BE2C (cell line): ENCODE results near the gene METTL6.

Experiments
- DNase-seq: peaks from one replicate; pipeline ENCODE4 v3.0.0-alpha.2; 2020
- H3K27me3 ChIP-seq: fragments of 250-450 bp; sonication (Bioruptor Pico); 2 replicates; pipeline ENCODE4 v1.5.1; 2020; ENCODE audit warnings: mild to moderate bottlenecking
- H3K36me3 ChIP-seq: fragments of 250-450 bp; sonication (Bioruptor Pico); 2 replicates; pipeline ENCODE4 v1.5.1; 2020; ENCODE audit warnings: mild to moderate bottlenecking
- H3K4me1 ChIP-seq: fragments of 250-450 bp; sonication (Bioruptor Pico); 2 replicates; pipeline ENCODE4 v1.5.1; 2020
- H3K4me3 ChIP-seq: 2 replicates; pipeline ENCODE4 v1.5.1; 2011; ENCODE audit warnings: low read depth, low read length
- H3K9me3 ChIP-seq: fragments of 250-450 bp; sonication (Bioruptor Pico); 2 replicates; pipeline ENCODE4 v1.5.1; 2020
- TF ChIP-seq, protein P1 (sequence below): IDR thresholded peaks from 2 replicates; pipeline ENCODE4 v1.5.1; 2012; ENCODE audit warnings: mild to moderate bottlenecking, low read depth, low read length

METTL6 gene

DNA sequence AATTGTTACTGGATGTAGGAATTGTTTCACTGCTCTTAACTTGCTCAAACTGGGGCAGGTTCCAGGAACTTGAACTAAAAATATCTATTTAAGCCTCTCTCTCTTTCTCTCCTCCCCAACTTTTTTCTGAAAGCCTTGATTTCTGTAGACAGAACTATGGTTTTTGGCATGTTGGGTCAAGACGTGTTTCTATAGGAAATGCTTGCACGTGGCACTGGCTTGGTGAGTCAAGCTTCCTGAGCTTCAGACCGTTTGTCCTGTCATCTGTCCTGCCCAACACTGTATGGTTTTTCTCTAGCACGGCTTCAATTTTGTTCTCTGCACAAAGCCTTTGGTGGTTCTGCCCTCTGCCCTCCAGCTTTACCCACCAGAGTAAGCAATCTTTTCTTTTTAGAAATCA lies 13.5 kb upstream of the METTL6 start:
- H3K4me1 ChIP-seq, result no peaks in the 10 kb centered on the region
- no peaks in the 10 kb centered on the region for H3K9me3 ChIP-seq
- peaks cover 14% of the 10 kb centered on the region for H3K36me3 ChIP-seq
- no peak overlapping the region for H3K4me3 ChIP-seq
- no peak for DNase-seq
- H3K27me3 ChIP-seq, result no peaks in the 10 kb centered on the region
- TF ChIP-seq, protein P1, sequence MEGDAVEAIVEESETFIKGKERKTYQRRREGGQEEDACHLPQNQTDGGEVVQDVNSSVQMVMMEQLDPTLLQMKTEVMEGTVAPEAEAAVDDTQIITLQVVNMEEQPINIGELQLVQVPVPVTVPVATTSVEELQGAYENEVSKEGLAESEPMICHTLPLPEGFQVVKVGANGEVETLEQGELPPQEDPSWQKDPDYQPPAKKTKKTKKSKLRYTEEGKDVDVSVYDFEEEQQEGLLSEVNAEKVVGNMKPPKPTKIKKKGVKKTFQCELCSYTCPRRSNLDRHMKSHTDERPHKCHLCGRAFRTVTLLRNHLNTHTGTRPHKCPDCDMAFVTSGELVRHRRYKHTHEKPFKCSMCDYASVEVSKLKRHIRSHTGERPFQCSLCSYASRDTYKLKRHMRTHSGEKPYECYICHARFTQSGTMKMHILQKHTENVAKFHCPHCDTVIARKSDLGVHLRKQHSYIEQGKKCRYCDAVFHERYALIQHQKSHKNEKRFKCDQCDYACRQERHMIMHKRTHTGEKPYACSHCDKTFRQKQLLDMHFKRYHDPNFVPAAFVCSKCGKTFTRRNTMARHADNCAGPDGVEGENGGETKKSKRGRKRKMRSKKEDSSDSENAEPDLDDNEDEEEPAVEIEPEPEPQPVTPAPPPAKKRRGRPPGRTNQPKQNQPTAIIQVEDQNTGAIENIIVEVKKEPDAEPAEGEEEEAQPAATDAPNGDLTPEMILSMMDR, result no peak

DNA sequence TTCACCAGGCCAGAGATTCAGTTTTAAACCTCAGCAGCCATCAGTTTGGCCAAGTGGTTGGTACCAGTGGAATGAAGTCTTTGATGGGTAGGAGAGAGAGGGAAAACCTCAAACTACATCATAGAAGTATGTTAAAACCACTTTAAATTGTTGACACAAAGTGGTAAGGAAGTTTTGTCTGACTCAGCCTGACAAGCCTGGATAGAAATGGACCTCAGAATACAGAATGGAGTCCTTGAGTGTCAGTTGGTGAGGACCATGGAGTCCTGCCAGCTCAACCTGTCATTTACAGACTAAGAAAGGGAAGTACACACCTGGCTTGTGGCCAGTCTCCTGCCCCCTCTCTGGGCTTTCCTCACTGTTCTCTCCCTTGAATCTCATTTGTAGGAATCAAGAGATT lies 12.1 kb upstream of the METTL6 start:
- H3K9me3 ChIP-seq, result no peaks in the 10 kb centered on the region
- H3K4me3 ChIP-seq, result no peak overlapping the region
- no peaks in the 10 kb centered on the region for H3K4me1 ChIP-seq
- peaks cover 20% of the 10 kb centered on the region for H3K36me3 ChIP-seq
- TF ChIP-seq, protein P1, result no peak
- no peaks in the 10 kb centered on the region for H3K27me3 ChIP-seq
- no peak for DNase-seq

DNA sequence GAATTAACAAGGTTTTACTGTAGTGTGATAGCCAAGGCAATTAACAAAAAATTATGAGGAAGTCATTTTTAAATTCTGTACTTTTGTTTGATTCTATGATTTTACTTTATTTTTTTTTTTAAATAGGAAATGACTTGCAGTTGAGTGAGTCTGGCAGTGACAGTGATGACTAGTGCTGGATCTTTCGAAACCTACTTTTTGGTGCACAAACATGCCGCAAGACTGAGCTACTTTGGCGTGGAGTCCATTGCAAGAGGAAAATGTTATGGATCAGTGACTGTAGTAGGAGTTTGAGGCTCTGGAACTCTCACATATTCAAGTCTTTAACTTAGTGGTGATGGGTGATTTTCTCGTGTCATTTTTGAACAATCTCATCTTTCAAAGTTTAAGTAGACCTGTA lies 11.6 kb upstream of the METTL6 start:
- peaks cover 24% of the 10 kb centered on the region for H3K36me3 ChIP-seq
- DNase-seq, result no peak

DNA sequence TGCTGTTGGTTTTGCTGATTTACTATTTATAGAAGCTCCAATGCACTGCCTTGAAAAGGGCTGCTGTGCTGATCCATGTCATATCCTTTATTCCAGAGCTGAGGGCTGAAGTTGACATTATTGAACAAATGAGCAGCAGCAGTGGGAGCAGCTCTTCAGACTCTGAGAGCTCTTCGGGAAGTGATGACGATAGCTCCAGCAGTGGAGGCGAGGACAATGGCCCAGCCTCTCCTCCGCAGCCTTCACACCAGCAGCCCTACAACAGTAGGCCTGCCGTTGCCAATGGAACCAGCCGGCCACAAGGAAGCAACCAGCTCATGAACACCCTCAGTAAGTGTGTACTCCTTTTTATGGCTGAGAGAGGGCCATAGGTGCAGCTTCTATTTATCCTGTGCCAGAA lies 8.9 kb upstream of the METTL6 start:
- TF ChIP-seq, protein P1, result no peak
- Histone ChIP-seq H3K4me1 (no peaks in the 10 kb centered on the region), H3K27me3 (no peaks in the 10 kb centered on the region), H3K36me3 (peaks cover 24% of the 10 kb centered on the region), H3K4me3 (no peak overlapping the region), H3K9me3 (no peaks in the 10 kb centered on the region)
- no peak for DNase-seq

More for the DNA sequence above, 11.6 kb upstream of the METTL6 start:
- Histone ChIP-seq H3K4me3 (no peak overlapping the region), H3K9me3 (no peaks in the 10 kb centered on the region), H3K27me3 (no peaks in the 10 kb centered on the region), H3K4me1 (no peaks in the 10 kb centered on the region)
- TF ChIP-seq, protein P1, result no peak

DNA sequence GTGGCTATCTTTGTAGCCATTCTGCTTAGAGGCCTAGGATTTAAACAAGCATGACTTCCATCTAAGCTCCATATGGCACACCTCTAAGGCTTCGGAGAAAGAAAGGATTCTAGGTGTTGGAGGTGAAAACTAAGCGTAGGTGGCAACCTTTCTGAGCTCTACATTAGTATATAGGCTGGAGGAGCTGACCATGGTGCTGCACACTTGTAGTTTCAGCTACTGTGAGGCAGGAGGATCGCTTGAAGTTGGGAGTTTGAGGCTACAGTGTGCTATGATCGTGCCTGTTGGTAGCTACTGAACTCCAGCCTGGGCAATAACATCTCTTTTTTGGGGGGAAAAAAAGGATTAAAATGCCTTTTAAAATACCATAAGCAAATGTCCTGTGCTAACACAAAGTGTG lies 7.4 kb upstream of the METTL6 start:
- peaks cover 23% of the 10 kb centered on the region for H3K36me3 ChIP-seq
- DNase-seq, result no peak
- H3K27me3 ChIP-seq, result no peaks in the 10 kb centered on the region
- no peak overlapping the region for H3K4me3 ChIP-seq
- no peaks in the 10 kb centered on the region for H3K4me1 ChIP-seq
- H3K9me3 ChIP-seq, result no peaks in the 10 kb centered on the region
- TF ChIP-seq, protein P1, result no peak

DNA sequence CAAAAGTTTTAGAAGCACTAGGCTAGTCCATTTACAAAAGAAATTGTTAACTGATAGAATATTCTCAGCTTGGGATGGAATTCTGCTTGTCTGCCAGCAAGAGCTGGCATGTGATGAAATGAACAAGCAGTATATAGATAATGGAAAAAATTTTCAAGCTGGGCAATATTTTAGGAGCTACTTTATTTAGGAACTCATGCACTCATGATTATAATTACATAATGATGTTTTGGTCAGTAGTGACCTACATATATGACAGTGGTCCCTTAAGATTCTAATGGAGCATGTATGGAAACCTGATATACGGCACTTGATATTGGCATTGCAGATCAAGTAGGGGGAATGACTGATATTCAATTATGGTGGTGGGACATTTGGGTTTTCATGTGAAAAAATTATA lies 6.2 kb upstream of the METTL6 start:
- no peak overlapping the region for H3K4me3 ChIP-seq
- no peaks in the 10 kb centered on the region for H3K9me3 ChIP-seq
- H3K4me1 ChIP-seq, result no peaks in the 10 kb centered on the region
- H3K27me3 ChIP-seq, result no peaks in the 10 kb centered on the region
- TF ChIP-seq, protein P1, result no peak
- DNase-seq, result no peak
- H3K36me3 ChIP-seq, result peaks cover 19% of the 10 kb centered on the region
